H9 (cell line): ENCODE results near the gene ACOX1. TPM values are rescaled to one million over a fixed set of nuclear protein-coding genes. Genes with fewer than 3 reads are reported as not detected.

Source experiments
- DNase-seq: peaks from one replicate; pipeline ENCODE4 v3.0.0-alpha.2; 2017
- H2AFZ ChIP-seq: one replicate; pipeline ENCODE4 v1.6.1; 2013; ENCODE audit warnings: mild to moderate bottlenecking, low read length, control low read depth, moderate library complexity
- H2AK5ac ChIP-seq: 2 replicates; pipeline ENCODE4 v1.6.1; 2013; ENCODE audit warnings: low read length, control low read depth, mixed read lengths; ENCODE audit not compliant: insufficient read length
- H2BK120ac ChIP-seq: one replicate; pipeline ENCODE4 v1.6.1; 2013; ENCODE audit warnings: low read depth, mild to moderate bottlenecking, low read length, control low read depth, inconsistent platforms; ENCODE audit not compliant: poor library complexity, severe bottlenecking
- H2BK12ac ChIP-seq: 2 replicates; pipeline ENCODE4 v1.6.1; 2013; ENCODE audit warnings: low read length, control low read depth, mixed read lengths, low read depth; ENCODE audit not compliant: insufficient read length
- H2BK15ac ChIP-seq: 2 replicates; pipeline ENCODE4 v1.6.1; 2013; ENCODE audit warnings: low read depth, low read length, control low read depth
- H2BK20ac ChIP-seq: one replicate; pipeline ENCODE4 v1.6.1; 2013; ENCODE audit warnings: low read depth, mild to moderate bottlenecking, low read length, control low read depth, inconsistent platforms; ENCODE audit not compliant: poor library complexity, severe bottlenecking
- H2BK5ac ChIP-seq: 2 replicates; pipeline ENCODE4 v1.6.1; 2013; ENCODE audit warnings: low read length, control low read depth, mixed read lengths; ENCODE audit not compliant: insufficient read length
- H3K14ac ChIP-seq: 2 replicates; pipeline ENCODE4 v1.6.1; 2013; ENCODE audit warnings: low read length, control low read depth; ENCODE audit not compliant: insufficient read depth
- H3K18ac ChIP-seq: 2 replicates; pipeline ENCODE4 v1.6.1; 2013; ENCODE audit warnings: low read depth, mild to moderate bottlenecking, mixed read lengths, low read length, control low read depth; ENCODE audit not compliant: insufficient read length
- H3K23ac ChIP-seq: 2 replicates; pipeline ENCODE4 v1.6.1; 2013; ENCODE audit warnings: low read length, control low read depth, mixed read lengths, low read depth; ENCODE audit not compliant: insufficient read length
- H3K23me2 ChIP-seq: 2 replicates; pipeline ENCODE4 v1.6.1; 2013; ENCODE audit warnings: low read depth, mild to moderate bottlenecking, mixed read lengths, low read length, control low read depth; ENCODE audit not compliant: insufficient read length, poor library complexity, severe bottlenecking
- H3K27ac ChIP-seq: 2 replicates; pipeline ENCODE4 v1.5.1; 2013; ENCODE audit warnings: low read length, control low read depth, mixed read lengths, low read depth; ENCODE audit not compliant: insufficient read length
- H3K27me3 ChIP-seq: 2 replicates; pipeline ENCODE4 v1.6.1; 2013; ENCODE audit warnings: low read length, control low read depth, inconsistent platforms; ENCODE audit not compliant: insufficient read depth
- H3K4ac ChIP-seq: 2 replicates; pipeline ENCODE4 v1.6.1; 2013; ENCODE audit warnings: low read depth, mild to moderate bottlenecking, control low read depth, inconsistent platforms, low read length, moderate library complexity
- H3K4me1 ChIP-seq: 2 replicates; pipeline ENCODE4 v1.6.1; 2013; ENCODE audit warnings: low read length, control low read depth, inconsistent platforms; ENCODE audit not compliant: insufficient read depth
- H3K4me2 ChIP-seq: 2 replicates; pipeline ENCODE4 v1.6.1; 2013; ENCODE audit warnings: low read length, control low read depth, mixed read lengths; ENCODE audit not compliant: insufficient read length, insufficient read depth
- H3K56ac ChIP-seq: 2 replicates; pipeline ENCODE4 v1.6.1; 2013; ENCODE audit warnings: low read depth, mild to moderate bottlenecking, mixed read lengths, low read length, control low read depth; ENCODE audit not compliant: insufficient read length
- H3K79me1 ChIP-seq: 2 replicates; pipeline ENCODE4 v1.6.1; 2013; ENCODE audit warnings: low read depth, mild to moderate bottlenecking, moderate library complexity, low read length, control low read depth, inconsistent platforms; ENCODE audit not compliant: insufficient read depth, poor library complexity, severe bottlenecking
- H3K79me2 ChIP-seq: 2 replicates; pipeline ENCODE4 v1.6.1; 2013; ENCODE audit warnings: low read length, control low read depth, inconsistent platforms; ENCODE audit not compliant: insufficient read depth
- H3K9ac ChIP-seq: 2 replicates; pipeline ENCODE4 v1.6.1; 2013; ENCODE audit warnings: low read length, control low read depth, mixed read lengths; ENCODE audit not compliant: insufficient read length; ENCODE audit errors: extremely low read depth
- H3K9me3 ChIP-seq: one replicate; pipeline ENCODE4 v1.6.1; 2013; ENCODE audit warnings: low read depth, low read length, inconsistent platforms; ENCODE audit not compliant: control insufficient read depth
- H3T11ph ChIP-seq: one replicate; pipeline ENCODE4 v1.6.1; 2013; ENCODE audit warnings: mild to moderate bottlenecking, low read length, control low read depth, inconsistent platforms
- H4K20me1 ChIP-seq: one replicate; pipeline ENCODE4 v1.6.1; 2013; ENCODE audit not compliant: control insufficient read depth, insufficient read length, insufficient read depth
- H4K5ac ChIP-seq: 2 replicates; pipeline ENCODE4 v1.6.1; 2013; ENCODE audit warnings: low read depth, mild to moderate bottlenecking, mixed read lengths, low read length, control low read depth; ENCODE audit not compliant: insufficient read length
- H4K8ac ChIP-seq: replicated peaks from 2 replicates; pipeline ENCODE4 v1.6.1; 2013; ENCODE audit warnings: low read length, control low read depth, mixed read lengths, low read depth; ENCODE audit not compliant: insufficient read length
- H4K91ac ChIP-seq: 2 replicates; pipeline ENCODE4 v1.6.1; 2013; ENCODE audit warnings: low read depth, mild to moderate bottlenecking, moderate library complexity, mixed read lengths, low read length, control low read depth; ENCODE audit not compliant: insufficient read length
- H3K27ac Mint-ChIP-seq, 3 experiments: 2 replicates in 2 of 3; 3 replicates in 1 of 3; pipeline ENCODE4 v1.8.0; 2020 to 2021; ENCODE audit warnings: mixed read lengths in 3 of 3, mild to moderate bottlenecking in 1 of 3, moderate library complexity in 1 of 3
- H3K27me3 Mint-ChIP-seq: 2 replicates; pipeline ENCODE4 v1.8.0; 2021; ENCODE audit warnings: low read depth, mild to moderate bottlenecking, moderate library complexity, mixed read lengths
- H3K36me3 Mint-ChIP-seq, 3 experiments: 2 replicates in 2 of 3; 3 replicates in 1 of 3; pipeline ENCODE4 v1.8.0; 2020 to 2021; ENCODE audit warnings: low read depth in 3 of 3, mixed read lengths in 3 of 3; ENCODE audit not compliant: insufficient read depth in 1 of 3
- H3K4me1 Mint-ChIP-seq, 2 experiments: 2 replicates each; pipeline ENCODE4 v1.8.0; 2020; ENCODE audit warnings: mixed read lengths in 2 of 2
- H3K4me3 Mint-ChIP-seq, 2 experiments: 2 replicates in 1 of 2; 3 replicates in 1 of 2; pipeline ENCODE4 v1.8.0; 2020 to 2021; ENCODE audit warnings: mild to moderate bottlenecking in 2 of 2, mixed read lengths in 2 of 2, moderate library complexity in 1 of 2
- H3K9me3 Mint-ChIP-seq, 2 experiments: 2 replicates in 1 of 2; 3 replicates in 1 of 2; pipeline ENCODE4 v1.8.0; 2020; ENCODE audit warnings: mild to moderate bottlenecking in 2 of 2, mixed read lengths in 2 of 2, moderate library complexity in 1 of 2
- CTCF ChIP-seq: fragments of 200-600 bp; sonication (generic); conservative IDR thresholded peaks from 3 replicates; pipeline ENCODE4 v1.8.0; 2021; ENCODE audit warnings: antibody characterized with exemption, mild to moderate bottlenecking
- WGBS: extraction: QIAGEN DNeasy Blood & Tissue Kit; methylation state at CpG from one replicate; pipeline ENCODE4 v1.1.7; 2013; ENCODE audit warnings: missing lambda C conversion rate, low lambda C conversion rate, mixed read lengths; ENCODE audit not compliant: insufficient read length; ENCODE audit errors: extremely low coverage; 5-methylcytosine and 5-hydroxymethylcytosine counted together
- total RNA-seq: library from RNA; stranded (reverse); gene quantifications from 2 replicates; pipeline ENCODE4 v1.2.1, GENCODE V29; 2021

ACOX1 gene
- total RNA-seq, 1 experiment from 2014 or later = 27.4 TPM

- H2BK120ac ChIP-seq = no peak overlapping the region
- H3K4ac ChIP-seq = no peak overlapping the region
- H3K4me2 ChIP-seq = no peak overlapping the region
- no peak overlapping the region for H3K27ac Mint-ChIP-seq
- H3K14ac ChIP-seq = no peak overlapping the region
- no peaks in the 10 kb centered on the region for H3K9me3 ChIP-seq
- no peaks in the 10 kb centered on the region for H3K27me3 ChIP-seq
- H4K8ac ChIP-seq = no peak overlapping the region
- H3K79me2 ChIP-seq = no peaks in the 10 kb centered on the region
- H4K91ac ChIP-seq = no peak overlapping the region
- no peaks in the 10 kb centered on the region for H4K20me1 ChIP-seq
- peaks cover 3 to 9% of the 10 kb centered on the region in 2 experiments for H3K4me1 Mint-ChIP-seq
- no peak overlapping the region for H3K23ac ChIP-seq
- H3K4me3 Mint-ChIP-seq = no peak overlapping the region
- H2BK5ac ChIP-seq = no peak overlapping the region
- no peak overlapping the region for H3K27ac ChIP-seq
- no peaks in the 10 kb centered on the region for H3K23me2 ChIP-seq
- H3T11ph ChIP-seq = no peak overlapping the region
- no peak overlapping the region for H3K18ac ChIP-seq
- peaks cover 9% of the 10 kb centered on the region for H3K27me3 Mint-ChIP-seq
- no peaks in the 10 kb centered on the region; a peak in 1 of 7 replicates for H3K36me3 Mint-ChIP-seq
- no peaks in the 10 kb centered on the region for H3K79me1 ChIP-seq
- TF ChIP-seq CTCF = no peak
- no peak overlapping the region for H2BK12ac ChIP-seq
- H2AFZ ChIP-seq = no peak overlapping the region
- no peaks in the 10 kb centered on the region for H3K9me3 Mint-ChIP-seq
- no peaks in the 10 kb centered on the region for H3K4me1 ChIP-seq
- no peak overlapping the region for H3K56ac ChIP-seq
- no peak overlapping the region for H2BK20ac ChIP-seq
- WGBS = no CpG with 5 or more reads among the region's 13 CpGs
- H4K5ac ChIP-seq = no peak overlapping the region
- no peak overlapping the region for H2AK5ac ChIP-seq
- no peak for DNase-seq
- H2BK15ac ChIP-seq = no peak overlapping the region
- no peak overlapping the region for H3K9ac ChIP-seq
These were observed 39.8 kb upstream of the ACOX1 start for GRCh38 chr17:76018801-76019200.
